ENCODE measurements around the gene PARP14. TPM values are rescaled to one million over a fixed set of nuclear protein-coding genes. Genes with fewer than 3 reads are reported as not detected.
"Not testable (repeated sequence)": the region's sequence is repeated elsewhere in the genome, so short reads cannot be mapped to it uniquely, and the experiment has no call there.

PARP14 gene
- total RNA-seq, 4 donors from 2014 or later, result 35.9 to 211 (median 56.7) TPM

DNA sequence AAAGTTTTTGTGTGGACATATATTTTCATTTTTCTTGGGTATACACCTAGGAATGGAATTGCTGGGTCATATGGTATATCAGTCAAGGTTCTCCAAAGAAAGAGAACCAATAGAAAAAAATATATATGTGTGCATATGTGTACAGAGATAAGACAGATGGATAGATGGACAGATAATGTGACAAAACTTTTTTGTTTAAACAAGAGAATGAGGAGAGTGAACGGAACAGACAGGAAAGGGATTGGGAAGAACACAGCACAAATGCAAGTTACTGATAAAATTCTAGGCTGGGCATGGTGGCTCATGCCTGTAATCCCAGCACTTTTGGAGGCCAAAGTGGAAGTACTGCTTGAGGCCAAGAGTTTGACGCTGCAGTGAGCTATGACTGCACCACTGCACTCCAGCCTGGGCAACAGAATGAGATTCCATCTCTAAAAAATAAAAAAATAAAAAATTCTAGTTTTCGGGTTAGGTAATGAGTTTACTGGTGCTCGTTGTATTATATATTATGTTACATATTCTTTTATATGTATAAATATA lies 63.0 kb downstream of the PARP14 start:
- Histone ChIP-seq H3K27me3 (no peaks in the 10 kb centered on the region), H3K9me3 (no peaks in the 10 kb centered on the region), H3K4me3 (no peak overlapping the region), H3K36me3 (peaks cover 0 to 21% (median 0%) of the 10 kb centered on the region in 4 donors), H3K27ac (no peak overlapping the region), H3K4me1 (no peaks in the 10 kb centered on the region)
- TF ChIP-seq, protein P1, sequence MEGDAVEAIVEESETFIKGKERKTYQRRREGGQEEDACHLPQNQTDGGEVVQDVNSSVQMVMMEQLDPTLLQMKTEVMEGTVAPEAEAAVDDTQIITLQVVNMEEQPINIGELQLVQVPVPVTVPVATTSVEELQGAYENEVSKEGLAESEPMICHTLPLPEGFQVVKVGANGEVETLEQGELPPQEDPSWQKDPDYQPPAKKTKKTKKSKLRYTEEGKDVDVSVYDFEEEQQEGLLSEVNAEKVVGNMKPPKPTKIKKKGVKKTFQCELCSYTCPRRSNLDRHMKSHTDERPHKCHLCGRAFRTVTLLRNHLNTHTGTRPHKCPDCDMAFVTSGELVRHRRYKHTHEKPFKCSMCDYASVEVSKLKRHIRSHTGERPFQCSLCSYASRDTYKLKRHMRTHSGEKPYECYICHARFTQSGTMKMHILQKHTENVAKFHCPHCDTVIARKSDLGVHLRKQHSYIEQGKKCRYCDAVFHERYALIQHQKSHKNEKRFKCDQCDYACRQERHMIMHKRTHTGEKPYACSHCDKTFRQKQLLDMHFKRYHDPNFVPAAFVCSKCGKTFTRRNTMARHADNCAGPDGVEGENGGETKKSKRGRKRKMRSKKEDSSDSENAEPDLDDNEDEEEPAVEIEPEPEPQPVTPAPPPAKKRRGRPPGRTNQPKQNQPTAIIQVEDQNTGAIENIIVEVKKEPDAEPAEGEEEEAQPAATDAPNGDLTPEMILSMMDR (IDR thresholded peaks at IDR 0.05), result no peak
- TF ChIP-seq POLR2A (IDR thresholded peaks at IDR 0.05) (no peak), EP300 (IDR thresholded peaks at IDR 0.05; ENCODE audit: low read depth) (no peak), POLR2AphosphoS5 (IDR thresholded peaks at IDR 0.05) (no peak)
- in situ Hi-C loops (cut with MboI; ENCODE audit: low pct_ligation_motif_present in 1 of 4, low pct_unique_long_range_greater_than_20kb in 1 of 4, low sequenced_read_pairs in 3 of 4) (no loop called here), intact Hi-C loops (cut with DNase I; ENCODE audit: low total_unique reads) (no loop called here)
- WGBS, 2 donors (ENCODE audit: low coverage in 1 of 2), result 98 to 100% methylated on average over 3 to 4 of the region's 4 CpGs
- DNase-seq, result no peak

DNA sequence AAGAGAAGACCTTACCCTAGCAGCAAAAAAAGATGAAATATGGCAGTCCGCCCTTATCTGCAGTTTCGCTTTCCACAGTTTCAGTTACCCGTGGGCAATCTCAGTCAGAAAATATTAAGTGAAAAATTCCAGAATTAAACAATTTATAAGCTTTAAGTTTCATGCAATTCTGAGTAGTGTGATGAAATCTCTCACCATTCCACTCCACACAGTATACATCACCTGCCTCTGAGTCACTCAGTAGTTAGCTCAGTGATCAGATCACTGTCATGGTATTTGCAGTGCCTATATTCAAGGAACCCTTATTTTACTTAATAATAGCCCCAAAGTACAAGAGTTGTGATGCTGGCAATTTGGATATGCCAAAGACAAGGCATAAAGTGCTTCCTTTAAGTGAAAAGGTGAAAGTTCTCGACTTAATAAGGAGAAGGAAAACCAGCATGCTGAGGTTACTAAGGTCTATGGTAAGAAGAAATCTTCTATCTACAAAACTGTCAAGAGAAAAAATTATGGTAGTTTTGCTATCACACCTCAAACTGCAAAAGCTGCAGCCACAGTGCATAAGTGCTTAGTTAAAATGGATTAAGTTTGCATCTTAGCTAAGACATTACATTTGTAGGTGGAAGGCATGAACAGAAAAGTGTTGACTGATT lies 64.9 kb downstream of the PARP14 start:
- TF ChIP-seq EP300 (IDR thresholded peaks at IDR 0.05; ENCODE audit: low read depth), result no peak
- TF ChIP-seq POLR2AphosphoS5 (IDR thresholded peaks at IDR 0.05), result no peak
- TF ChIP-seq, protein P1 (IDR thresholded peaks at IDR 0.05), result no peak
- TF ChIP-seq POLR2A (IDR thresholded peaks at IDR 0.05), result no peak
- H3K36me3 ChIP-seq, result peaks cover 0 to 20% (median 0%) of the 10 kb centered on the region in 4 donors
- no peaks in the 10 kb centered on the region for H3K9me3 ChIP-seq
- 90 to 94% methylated on average over 4 of the region's 4 CpGs for WGBS, 2 donors (ENCODE audit: low coverage in 1 of 2)
- no peak overlapping the region for H3K4me3 ChIP-seq
- no peaks in the 10 kb centered on the region for H3K27me3 ChIP-seq
- H3K4me1 ChIP-seq, result no peaks in the 10 kb centered on the region
- in situ Hi-C loops (cut with MboI; ENCODE audit: low pct_ligation_motif_present in 1 of 4, low pct_unique_long_range_greater_than_20kb in 1 of 4, low sequenced_read_pairs in 3 of 4) (no loop called here), intact Hi-C loops (cut with DNase I; ENCODE audit: low total_unique reads) (no loop called here)
- DNase-seq, result no peak
- H3K27ac ChIP-seq, result no peak overlapping the region

DNA sequence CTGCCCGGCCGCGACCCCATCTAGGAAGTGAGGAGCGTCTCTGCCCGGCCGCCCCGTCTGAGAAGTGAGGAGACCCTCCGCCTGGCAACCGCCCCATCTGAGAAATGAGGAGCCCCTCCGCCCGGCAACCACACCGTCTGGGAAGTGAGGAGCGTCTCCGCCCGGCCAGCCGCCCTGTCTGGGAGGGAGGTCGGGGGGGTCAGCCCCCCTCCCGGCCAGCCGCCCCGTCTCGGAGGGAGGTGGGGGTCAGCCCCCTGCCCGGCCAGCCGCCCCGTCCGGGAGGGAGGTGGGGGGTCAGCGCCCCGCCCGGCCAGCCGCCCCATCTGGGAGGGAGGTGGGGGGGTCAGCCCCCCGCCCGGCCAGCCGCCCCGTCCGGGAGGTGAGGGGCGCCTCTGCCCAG lies 66.7 kb downstream of the PARP14 start:
- peaks cover 0 to 14% (median 0%) of the 10 kb centered on the region in 4 donors for H3K36me3 ChIP-seq
- H3K27me3 ChIP-seq; H3K4me1 ChIP-seq; H3K27ac ChIP-seq; intact Hi-C loops (cut with DNase I; ENCODE audit: low total_unique reads); in situ Hi-C loops (cut with MboI; ENCODE audit: low pct_ligation_motif_present in 1 of 4, low pct_unique_long_range_greater_than_20kb in 1 of 4, low sequenced_read_pairs in 3 of 4); H3K4me3 ChIP-seq; H3K9me3 ChIP-seq; DNase-seq: not testable (repeated sequence)
- 91% methylated on average over 8 of the region's 35 CpGs; no CpG with 5 or more reads in 1 of the 2 donors for WGBS, 2 donors (ENCODE audit: low coverage in 1 of 2)

DNA sequence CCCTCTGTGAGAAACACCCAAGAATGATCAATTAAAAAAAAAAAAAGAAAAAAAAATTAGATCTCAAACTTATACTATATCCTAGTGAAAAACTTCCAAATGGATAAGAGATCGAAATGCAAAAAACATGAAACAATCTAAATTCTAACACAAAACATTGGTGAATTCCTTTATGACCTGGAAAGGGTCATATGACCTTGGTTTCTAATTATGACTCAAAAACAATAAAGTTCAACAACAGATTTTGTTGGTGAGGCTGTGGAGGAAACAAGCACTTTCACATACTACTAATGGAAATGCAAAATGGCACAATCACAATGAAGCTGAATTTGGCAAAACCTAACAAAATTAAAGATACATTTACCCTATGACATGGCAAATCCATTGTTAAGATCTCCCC lies 67.7 kb downstream of the PARP14 start:
- 80 to 100% methylated on average over 1 of the region's 1 CpG for WGBS, 2 donors (ENCODE audit: low coverage in 1 of 2)
- DNase-seq, result no peak
- intact Hi-C loops (cut with DNase I; ENCODE audit: low total_unique reads) (no loop called here), in situ Hi-C loops (cut with MboI; ENCODE audit: low pct_ligation_motif_present in 1 of 4, low pct_unique_long_range_greater_than_20kb in 1 of 4, low sequenced_read_pairs in 3 of 4) (no loop called here)
- TF ChIP-seq POLR2A (IDR thresholded peaks at IDR 0.05) (no peak), EP300 (IDR thresholded peaks at IDR 0.05; ENCODE audit: low read depth) (no peak), POLR2AphosphoS5 (IDR thresholded peaks at IDR 0.05) (no peak)
- TF ChIP-seq, protein P1 (IDR thresholded peaks at IDR 0.05), result no peak
- Histone ChIP-seq H3K4me3 (no peak overlapping the region), H3K27me3 (no peaks in the 10 kb centered on the region), H3K4me1 (no peaks in the 10 kb centered on the region), H3K27ac (no peak overlapping the region), H3K36me3 (peaks cover 0 to 12% (median 2%) of the 10 kb centered on the region in 4 donors), H3K9me3 (no peaks in the 10 kb centered on the region)

Measured in transverse colon (tissue), 4 donors.